Skeletal muscle satellite cell (primary cell): ENCODE data around the gene GRPEL1.

Experiments
- H3K27me3 ChIP-seq: 2 replicates; pipeline ENCODE4 v1.7.0; 2013; ENCODE audit warnings: low read length; ENCODE audit not compliant: control insufficient read depth, insufficient read depth
- H3K36me3 ChIP-seq: 2 replicates; pipeline ENCODE4 v1.7.0; 2013; ENCODE audit warnings: mild to moderate bottlenecking, control low read depth, low read length; ENCODE audit not compliant: insufficient read depth
- H3K4me1 ChIP-seq: 2 replicates; pipeline ENCODE4 v1.7.0; 2013; ENCODE audit warnings: low read length; ENCODE audit not compliant: control insufficient read depth, insufficient read depth
- H3K4me2 ChIP-seq: 2 replicates; pipeline ENCODE4 v1.7.0; 2013; ENCODE audit warnings: mild to moderate bottlenecking, low read length
- H3K4me3 ChIP-seq: 2 replicates; pipeline ENCODE4 v1.7.0; 2013; ENCODE audit warnings: low read length
- H3K9ac ChIP-seq: 2 replicates; pipeline ENCODE4 v1.7.0; 2013; ENCODE audit warnings: mild to moderate bottlenecking, low read depth, low read length, moderate library complexity
- H3K9me3 ChIP-seq: replicated peaks from 2 replicates; pipeline ENCODE4 v1.7.0; 2013; ENCODE audit warnings: mild to moderate bottlenecking, control low read depth, low read length

GRPEL1 gene

DNA sequence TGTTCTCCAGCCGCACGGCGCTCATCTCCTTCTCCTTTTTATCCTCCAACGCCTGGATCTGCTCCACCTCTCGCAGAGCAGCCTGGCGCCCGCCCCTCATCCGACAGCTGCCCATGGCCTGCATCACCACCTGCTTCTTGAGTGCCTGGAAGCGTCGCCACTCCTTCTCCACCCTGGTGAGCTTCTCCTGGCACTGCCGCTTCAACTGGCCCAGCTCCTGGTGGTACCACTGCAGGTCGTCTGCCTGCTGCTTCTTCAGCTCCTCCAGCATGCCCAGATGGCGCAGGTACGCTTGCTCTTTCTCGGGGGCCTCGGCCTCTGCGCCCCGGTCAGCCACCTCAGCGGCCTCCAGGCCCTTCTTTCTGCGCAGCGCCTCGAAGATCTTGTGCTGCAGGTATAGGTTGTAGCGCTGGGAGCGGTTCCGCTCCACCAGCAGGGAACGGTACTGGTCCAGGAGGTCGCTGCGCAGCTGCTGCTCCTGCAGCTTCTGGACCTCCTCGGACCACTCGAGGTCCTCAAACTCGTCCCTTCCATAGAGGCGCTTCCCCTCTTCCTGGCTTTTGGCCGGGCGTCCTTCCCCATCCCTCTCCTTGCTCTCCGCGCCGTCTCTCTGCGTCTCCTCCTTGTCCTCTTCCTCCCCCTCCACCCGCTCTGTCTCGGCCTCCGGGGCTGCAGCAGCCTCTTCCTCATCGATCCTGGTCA lies 25.9 kb downstream of the GRPEL1 start:
- no peaks in the 10 kb centered on the region for H3K9me3 ChIP-seq
- H3K27me3 ChIP-seq, result no peaks in the 10 kb centered on the region
- H3K4me2 ChIP-seq, result peak overlapping the region; percentile 99
- H3K9ac ChIP-seq, result peak overlapping the region; percentile 79
- H3K4me3 ChIP-seq, result peak overlapping the region; percentile 96
- no peaks in the 10 kb centered on the region for H3K36me3 ChIP-seq
- peaks cover 46% of the 10 kb centered on the region for H3K4me1 ChIP-seq

DNA sequence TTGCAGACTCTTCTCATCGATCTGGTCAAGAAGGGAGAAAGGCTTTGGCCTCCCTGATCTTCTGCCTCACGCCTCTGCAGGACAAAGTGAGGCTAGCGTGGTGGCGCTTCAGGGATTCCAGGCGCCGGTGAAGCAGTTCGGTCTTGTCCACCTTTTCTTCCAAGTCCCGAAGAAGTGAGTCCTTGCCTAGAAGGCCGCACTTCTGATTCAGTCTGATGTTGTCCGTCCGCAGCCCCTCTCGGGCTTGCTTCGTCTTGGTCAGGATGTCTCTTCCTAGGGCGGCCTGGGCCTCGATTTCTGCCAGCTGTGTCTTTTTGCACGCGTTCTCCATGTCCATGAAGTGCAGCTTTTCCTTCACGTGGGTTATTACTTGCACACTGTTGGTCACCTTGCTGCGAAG lies 26.6 kb downstream of the GRPEL1 start:
- Histone ChIP-seq H3K4me1 (peaks cover 44% of the 10 kb centered on the region), H3K4me3 (no peak overlapping the region), H3K9me3 (no peaks in the 10 kb centered on the region), H3K9ac (no peak overlapping the region), H3K4me2 (peak overlapping the region; percentile 99), H3K27me3 (no peaks in the 10 kb centered on the region), H3K36me3 (no peaks in the 10 kb centered on the region)

DNA sequence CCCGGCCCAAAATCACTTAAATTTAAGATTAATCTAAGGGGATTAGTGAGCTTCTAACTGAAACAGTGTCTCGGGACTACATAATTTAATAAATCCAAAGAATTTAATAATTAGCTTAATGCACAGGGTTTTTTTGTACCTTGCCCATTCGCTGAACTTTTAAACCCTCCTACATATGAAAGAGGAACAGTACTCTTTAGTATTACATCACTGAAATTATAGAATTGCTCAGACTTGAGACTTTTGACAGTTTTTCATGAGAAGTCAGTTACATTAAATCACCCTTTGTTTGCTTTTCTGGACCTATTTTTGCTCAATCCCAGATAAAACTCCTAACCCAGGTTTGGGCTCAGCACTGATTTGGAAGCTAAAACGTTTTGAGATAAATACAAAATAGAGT lies 27.1 kb downstream of the GRPEL1 start:
- Histone ChIP-seq H3K36me3 (no peaks in the 10 kb centered on the region), H3K9ac (no peak overlapping the region), H3K4me3 (no peak overlapping the region), H3K9me3 (no peaks in the 10 kb centered on the region), H3K4me1 (peaks cover 41% of the 10 kb centered on the region), H3K4me2 (no peak overlapping the region), H3K27me3 (no peaks in the 10 kb centered on the region)

DNA sequence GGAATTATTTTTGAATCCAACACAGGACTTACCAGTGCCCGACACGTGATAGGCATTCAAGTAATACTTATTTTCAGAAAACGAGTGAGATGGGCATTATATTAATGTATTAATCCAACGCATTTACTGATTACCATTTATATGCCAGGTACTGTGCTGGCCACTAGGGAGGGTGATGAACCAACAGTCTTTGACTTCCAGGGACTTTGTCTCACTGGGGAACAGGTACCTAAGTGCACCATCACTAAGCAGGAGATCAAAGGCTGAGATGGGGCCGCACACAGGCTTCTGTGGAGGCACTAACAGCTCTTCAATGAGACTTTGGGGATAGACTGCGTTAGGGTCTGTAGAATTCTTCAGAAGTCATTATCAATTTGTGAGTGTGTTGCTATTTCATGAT lies 30.4 kb downstream of the GRPEL1 start:
- no peaks in the 10 kb centered on the region for H3K9me3 ChIP-seq
- no peak overlapping the region for H3K4me2 ChIP-seq
- no peaks in the 10 kb centered on the region for H3K27me3 ChIP-seq
- no peak overlapping the region for H3K4me3 ChIP-seq
- H3K9ac ChIP-seq, result no peak overlapping the region
- peaks cover 1% of the 10 kb centered on the region for H3K36me3 ChIP-seq
- H3K4me1 ChIP-seq, result peaks cover 35% of the 10 kb centered on the region

DNA sequence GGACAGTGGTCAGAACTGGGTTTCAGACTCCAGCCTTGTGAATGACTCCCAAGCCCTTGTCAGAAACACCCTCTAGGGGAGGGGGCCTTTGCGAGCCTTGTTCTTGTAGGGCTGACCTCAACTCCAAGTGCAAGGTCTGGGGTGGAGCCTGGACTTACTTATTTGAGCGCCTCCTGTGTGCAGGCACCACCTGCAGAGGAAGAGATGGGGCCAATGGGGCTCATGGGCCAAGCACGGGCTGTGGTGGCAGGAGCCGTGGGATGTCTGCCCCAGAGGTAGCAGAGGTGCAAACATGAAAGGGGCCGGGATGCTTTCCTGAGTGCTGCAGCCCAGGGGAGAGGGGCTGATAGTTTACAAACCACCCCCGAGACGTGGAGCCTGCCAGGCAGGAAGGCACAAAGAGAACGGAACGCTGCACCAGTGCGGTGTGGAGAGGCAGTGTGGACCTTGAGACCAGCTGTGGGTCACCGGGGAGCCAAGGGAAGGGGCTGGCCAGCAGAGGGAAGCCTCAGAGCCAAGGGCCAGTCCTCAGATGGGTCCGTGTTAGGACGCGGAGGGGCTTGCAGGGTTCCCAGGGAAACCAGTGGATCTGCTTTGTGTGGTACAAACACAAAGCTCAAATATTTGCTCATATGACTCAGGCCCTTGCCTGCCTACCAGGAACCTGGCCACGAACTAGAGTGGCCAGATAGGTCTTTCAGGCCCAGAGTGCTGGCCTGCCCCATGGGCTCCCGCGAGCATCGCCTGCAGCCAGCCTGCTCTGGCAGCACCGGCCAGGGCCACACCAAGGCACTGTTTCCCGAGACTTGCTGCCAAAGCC lies 33.4 kb downstream of the GRPEL1 start:
- Histone ChIP-seq H3K4me1 (peaks cover 22% of the 10 kb centered on the region), H3K27me3 (no peaks in the 10 kb centered on the region), H3K9me3 (no peaks in the 10 kb centered on the region), H3K4me3 (no peak overlapping the region), H3K4me2 (no peak overlapping the region), H3K9ac (peak overlapping the region; percentile 45), H3K36me3 (peaks cover 22% of the 10 kb centered on the region)

DNA sequence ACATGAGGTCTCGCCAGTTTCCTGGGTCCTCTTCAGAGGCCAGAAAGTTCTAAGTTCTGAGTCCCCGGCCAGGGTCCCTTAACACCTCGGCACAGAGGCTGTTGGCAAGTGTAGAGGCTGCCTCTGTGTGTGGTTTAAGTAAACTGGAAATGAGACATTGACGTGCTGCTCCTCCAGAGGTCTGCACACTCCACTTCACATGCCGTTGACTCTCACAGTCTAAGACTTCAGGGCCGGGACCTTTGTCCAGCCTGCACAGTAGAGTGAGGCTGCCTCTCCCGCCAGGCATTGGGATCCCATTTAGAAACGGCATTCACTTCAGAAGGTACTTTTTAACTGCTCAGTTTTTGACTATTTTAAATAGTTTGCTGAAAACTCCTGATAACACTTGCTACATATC lies 35.3 kb downstream of the GRPEL1 start:
- Histone ChIP-seq H3K9ac (no peak overlapping the region), H3K4me2 (no peak overlapping the region), H3K4me1 (peaks cover 22% of the 10 kb centered on the region), H3K36me3 (peaks cover 22% of the 10 kb centered on the region), H3K4me3 (no peak overlapping the region), H3K9me3 (no peaks in the 10 kb centered on the region), H3K27me3 (no peaks in the 10 kb centered on the region)

DNA sequence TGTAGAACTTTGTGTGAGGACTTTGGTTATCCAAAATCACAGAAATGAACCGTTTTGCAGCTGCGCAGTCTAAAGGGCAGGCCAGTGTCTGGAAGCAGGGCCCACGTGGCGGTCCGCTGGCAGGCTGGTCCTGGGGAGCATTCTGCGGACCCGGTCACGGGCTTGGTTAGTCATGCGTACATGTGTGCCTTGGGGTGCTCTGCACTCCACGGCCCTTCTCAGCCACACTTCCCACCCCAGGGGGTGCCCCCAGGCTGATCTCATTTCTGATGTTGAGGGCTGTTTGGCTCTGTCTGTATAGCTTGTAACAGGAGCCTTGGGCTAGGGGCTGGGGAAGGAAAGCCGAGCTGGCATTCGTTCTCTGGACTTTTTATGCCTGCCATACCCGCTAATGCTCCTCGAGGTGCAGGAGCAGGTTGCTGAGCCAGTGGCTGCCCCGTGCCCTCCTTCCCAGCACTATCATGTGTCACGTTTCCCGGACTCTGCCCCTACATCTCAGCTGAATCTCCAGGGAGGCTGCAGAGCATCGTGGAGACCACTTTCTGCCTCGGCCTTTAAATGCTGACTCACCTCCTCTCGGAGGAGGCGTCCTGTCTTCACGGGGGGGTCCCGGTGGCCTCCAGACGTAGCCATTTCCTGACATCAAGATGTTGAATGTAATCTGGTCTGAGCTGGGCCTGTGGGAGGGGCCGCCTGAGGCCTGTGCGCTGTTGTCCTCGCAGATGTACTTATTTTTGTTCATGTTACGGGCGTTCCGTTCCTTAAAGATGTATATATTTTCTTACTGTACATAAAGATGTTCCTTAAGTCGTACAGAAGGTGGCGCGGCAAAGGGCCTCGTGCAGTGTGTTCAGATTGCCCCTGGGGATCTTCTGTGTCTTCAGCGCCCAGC lies 36.1 kb downstream of the GRPEL1 start:
- H3K4me3 ChIP-seq, result no peak overlapping the region
- no peaks in the 10 kb centered on the region for H3K27me3 ChIP-seq
- H3K4me1 ChIP-seq, result peaks cover 21% of the 10 kb centered on the region
- no peaks in the 10 kb centered on the region for H3K9me3 ChIP-seq
- no peak overlapping the region for H3K4me2 ChIP-seq
- peaks cover 22% of the 10 kb centered on the region for H3K36me3 ChIP-seq
- no peak overlapping the region for H3K9ac ChIP-seq

DNA sequence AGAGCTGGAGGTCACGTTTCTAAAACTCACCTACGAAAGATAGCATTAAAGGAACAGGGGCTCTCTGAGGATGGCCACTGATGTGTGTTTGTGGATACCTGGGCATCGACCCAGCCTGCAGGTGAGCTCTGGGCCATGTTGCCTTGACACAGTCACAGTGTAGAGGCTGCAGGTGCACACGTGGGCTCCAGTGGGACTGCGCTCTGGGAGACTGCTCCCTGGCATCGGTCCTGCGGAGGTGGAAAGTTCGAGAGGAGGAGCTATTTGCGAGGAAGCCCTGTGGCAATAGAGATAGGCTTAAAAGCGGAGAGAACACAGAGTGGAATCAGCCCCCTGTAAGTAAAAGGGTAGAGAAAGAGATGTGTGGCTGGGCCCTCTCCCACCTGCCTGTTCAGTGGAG lies 37.0 kb downstream of the GRPEL1 start:
- H3K4me2 ChIP-seq, result no peak overlapping the region
- no peak overlapping the region for H3K4me3 ChIP-seq
- H3K4me1 ChIP-seq, result peaks cover 15% of the 10 kb centered on the region
- peaks cover 26% of the 10 kb centered on the region for H3K36me3 ChIP-seq
- H3K9ac ChIP-seq, result no peak overlapping the region
- no peaks in the 10 kb centered on the region for H3K27me3 ChIP-seq
- H3K9me3 ChIP-seq, result no peaks in the 10 kb centered on the region

DNA sequence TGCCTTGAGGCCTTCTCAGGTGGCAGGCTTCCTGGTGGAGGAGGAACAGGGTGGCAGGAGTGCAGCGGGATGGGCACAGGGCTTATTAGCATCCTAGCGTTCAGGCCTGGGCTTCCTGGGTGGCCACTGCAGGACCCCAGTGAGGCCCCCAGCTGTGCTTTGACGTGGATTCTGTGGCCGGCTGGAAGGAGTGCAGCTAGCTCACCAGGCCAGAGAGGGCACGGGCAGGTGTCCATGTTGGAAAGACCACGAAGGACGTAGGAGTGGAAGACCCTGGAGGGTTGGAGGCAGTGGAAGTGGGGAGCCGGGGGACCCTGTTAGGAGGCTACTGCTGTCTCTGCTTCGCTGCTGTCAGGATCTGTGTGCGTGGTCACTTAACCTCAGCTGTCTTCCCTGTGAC lies 37.9 kb downstream of the GRPEL1 start:
- Histone ChIP-seq H3K9ac (no peak overlapping the region), H3K4me1 (peaks cover 10% of the 10 kb centered on the region), H3K36me3 (peaks cover 33% of the 10 kb centered on the region), H3K4me2 (no peak overlapping the region), H3K9me3 (no peaks in the 10 kb centered on the region), H3K27me3 (no peaks in the 10 kb centered on the region), H3K4me3 (no peak overlapping the region)

DNA sequence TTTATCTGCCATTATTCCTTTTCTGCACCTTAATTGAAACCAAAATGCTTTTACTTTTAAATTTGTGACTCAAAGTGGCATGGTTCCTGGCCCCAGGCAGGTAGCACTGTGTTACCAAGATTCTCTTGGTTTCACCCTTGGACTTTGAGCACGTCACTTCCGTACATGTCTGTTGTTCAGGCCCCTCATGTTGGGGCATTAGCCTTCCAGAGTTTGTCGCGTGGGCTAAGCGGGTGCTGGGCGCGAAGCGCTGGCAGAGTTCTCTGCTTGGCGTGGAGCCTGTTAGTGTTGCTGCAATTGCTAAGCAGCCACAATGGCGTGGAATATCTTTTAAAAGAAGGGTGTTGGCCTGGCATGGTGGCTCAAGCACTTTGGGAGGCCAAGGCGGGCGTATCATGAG lies 38.7 kb downstream of the GRPEL1 start:
- H3K27me3 ChIP-seq, result no peaks in the 10 kb centered on the region
- H3K4me3 ChIP-seq, result no peak overlapping the region
- peaks cover 3% of the 10 kb centered on the region for H3K4me1 ChIP-seq
- H3K36me3 ChIP-seq, result peaks cover 33% of the 10 kb centered on the region
- H3K9ac ChIP-seq, result no peak overlapping the region
- H3K9me3 ChIP-seq, result no peaks in the 10 kb centered on the region
- no peak overlapping the region for H3K4me2 ChIP-seq

DNA sequence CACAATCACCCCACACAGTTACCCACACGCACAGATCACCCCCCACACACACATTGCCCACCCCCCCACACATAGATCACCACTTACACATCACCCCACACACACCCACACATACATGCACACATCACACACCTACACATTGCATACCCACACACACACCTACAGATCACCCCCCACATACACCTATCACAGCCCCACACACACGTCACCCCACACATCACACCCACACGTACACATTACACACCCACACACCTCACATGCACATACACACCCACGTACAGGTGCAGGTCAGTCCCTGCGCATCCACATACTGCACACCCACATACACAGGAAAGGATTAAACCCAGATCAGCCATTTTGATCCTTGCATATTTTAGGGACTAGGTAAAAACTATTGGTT lies 40.0 kb downstream of the GRPEL1 start:
- no peak overlapping the region for H3K9ac ChIP-seq
- no peaks in the 10 kb centered on the region for H3K27me3 ChIP-seq
- peaks cover 33% of the 10 kb centered on the region for H3K36me3 ChIP-seq
- no peak overlapping the region for H3K4me3 ChIP-seq
- H3K4me1 ChIP-seq, result no peaks in the 10 kb centered on the region
- H3K4me2 ChIP-seq, result no peak overlapping the region
- H3K9me3 ChIP-seq, result no peaks in the 10 kb centered on the region
